HG03039 (cell line): ENCODE data around the gene CPXM1.
"Not testable (repeated sequence)": the region's sequence is repeated elsewhere in the genome, so short reads cannot be mapped to it uniquely, and the experiment has no call there.

Source experiments
- ATAC-seq: cut with Tn5 transposase; IDR thresholded peaks from one replicate; pipeline ENCODE4 v1.9.1; 2021; ENCODE audit warnings: mild to moderate bottlenecking, moderate library complexity; ENCODE audit not compliant: unreplicated experiment

CPXM1 gene

DNA sequence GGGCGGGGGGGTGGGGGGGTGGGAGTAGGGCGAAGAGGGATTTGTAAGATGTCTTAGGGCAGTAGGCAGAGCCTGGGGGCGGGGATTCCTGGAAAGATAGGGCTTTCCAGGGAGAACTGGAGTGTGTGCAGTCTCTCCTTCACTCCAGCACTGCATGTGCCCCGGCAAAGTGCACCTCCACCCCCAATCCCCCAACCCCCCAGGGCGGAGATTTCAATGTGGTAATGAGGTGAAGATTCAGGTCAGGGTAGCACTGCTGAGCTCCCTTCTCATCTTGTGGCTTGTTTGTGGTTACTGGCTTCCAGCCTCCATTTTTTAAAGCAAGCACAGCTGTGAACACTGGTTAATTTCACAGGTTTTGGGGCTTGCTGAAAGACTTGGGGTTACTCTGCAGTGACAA, 21.6 kb upstream of the CPXM1 start:
- ATAC-seq: no peak

DNA sequence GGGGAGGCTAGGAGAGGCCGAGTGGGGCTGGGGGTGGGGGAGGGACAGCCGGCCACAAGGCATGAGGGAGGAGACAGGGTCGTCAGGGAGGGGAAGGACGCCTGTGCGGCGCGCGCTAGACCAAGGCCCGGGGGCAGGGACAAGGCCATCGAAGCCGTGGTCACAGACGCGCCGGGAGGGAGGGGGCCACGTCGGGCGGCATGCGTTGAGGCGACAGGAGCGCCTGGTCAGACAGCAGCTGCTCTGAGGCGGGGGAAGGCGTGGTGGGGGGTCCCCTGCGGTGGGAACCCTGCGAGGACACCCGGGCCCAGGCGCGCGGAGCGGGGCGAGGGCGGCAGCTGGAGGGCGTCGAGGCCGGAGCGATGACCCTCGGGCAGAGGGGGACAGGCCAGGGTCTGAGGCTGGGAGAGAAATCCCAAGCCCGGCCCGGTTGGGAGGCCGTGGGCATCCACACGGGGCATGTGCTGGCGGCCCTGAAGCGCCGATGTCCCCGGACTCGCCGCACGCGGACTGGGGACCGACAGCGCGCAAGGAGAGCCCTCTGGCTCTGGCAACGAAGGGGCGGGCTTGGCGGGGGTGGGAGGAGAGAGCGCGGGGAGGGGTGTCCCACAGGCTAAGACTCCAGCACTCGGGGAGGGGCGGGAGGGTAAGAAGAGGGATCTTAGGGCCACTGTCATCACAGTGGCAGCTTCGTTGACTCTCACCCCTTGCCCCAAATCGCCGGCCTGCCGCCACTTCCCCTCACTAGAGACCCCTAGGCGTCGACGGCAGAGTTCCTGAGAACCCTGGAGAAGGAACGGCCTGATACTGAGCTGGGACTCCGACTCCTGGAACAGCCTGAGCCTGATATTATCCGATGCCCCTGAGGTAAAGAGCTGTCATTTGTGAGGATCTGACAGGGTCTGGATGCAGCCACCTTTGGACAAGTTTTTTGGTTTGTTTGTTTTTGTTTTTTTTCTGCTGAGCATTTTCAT, 20.8 kb upstream of the CPXM1 start:
- no peak for ATAC-seq

DNA sequence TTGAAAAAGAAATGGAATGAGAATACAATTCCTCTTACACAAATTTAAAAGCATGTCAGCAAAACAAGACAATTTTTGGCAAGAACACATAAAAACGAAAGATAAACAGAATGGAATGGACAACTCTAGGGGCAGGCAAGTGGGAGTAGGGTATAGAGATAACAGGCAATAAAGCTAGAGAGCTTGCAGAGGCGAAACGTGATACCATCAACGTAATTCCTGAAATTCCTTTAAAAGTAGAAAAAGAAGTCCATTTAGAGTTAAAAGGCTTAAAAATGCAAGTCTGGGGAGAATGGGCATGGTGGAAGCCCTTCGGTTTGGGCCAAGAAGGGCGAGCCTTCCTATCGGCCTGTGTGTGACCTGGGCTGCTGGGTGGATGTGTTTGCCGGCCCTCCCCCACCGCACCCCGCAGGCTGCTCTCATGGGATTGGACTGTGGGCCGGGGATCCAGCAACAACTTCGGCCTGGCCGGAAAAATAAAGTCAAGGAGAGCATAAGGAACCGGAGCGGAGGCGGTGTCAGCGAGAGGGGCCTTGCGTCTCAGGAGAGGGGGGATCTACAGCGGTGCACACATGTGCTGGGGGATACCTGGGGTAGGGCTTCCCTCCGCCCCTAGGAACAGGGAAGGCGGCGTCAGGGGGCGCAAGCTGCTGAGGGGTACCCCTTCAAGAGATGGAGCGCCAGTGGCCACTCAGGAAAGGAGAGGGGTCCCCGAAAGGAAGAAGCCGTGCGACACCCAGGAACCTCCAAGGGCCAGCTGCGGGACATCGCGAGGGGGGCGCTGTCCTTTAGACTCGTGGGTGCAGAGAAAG, 19.9 kb upstream of the CPXM1 start:
- ATAC-seq: no peak

DNA sequence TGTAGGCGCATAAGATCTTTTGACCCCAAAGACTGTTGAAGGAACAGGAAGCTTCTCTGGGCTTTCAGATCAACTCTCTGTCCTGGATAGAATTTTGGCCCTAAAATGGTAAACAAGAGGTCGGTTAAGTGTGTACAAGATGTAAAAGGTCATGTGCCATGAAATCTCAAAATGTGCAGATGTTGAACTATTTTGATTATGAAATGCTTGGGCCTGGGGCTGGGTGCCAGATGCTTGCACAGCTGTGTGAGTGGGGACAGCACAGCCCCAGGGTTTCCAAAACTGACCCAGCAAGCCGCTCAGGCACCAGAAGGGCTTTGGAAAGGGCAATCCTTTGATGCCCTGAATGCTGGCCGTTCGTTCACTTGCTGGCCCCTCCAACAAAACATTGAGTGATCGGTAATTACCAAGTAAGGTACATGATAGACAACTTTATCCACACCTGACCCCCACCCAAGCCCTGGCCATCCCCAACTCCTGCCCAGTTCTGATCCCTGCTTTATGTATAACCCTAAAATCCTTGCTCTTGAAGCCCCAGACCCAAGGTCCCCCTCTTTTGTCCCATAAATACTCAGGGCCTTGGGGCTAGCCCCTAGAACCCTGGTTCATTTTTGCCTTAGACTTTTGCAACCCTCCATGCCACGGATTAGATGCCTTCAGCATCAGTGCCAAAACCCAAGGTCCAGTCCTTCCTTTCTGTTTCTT, 17.6 kb upstream of the CPXM1 start:
- no peak for ATAC-seq

DNA sequence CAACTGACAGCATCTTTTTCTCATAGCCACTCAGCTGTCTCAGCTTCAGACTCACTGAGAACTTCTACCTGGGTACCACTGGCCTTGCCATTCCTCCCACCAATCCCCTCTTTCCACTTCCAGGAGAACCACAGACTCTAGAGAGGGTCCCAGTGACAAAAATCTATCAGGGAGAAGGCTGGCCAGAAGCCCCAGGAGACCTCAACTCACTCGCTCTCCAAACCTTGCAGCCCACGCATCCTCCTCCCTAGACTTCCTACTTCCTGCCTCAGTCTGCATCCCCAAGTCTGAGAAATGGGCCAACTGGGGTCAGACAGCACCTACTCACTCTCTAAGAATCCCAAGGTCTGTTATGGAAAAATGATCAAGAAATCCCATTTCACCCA, 16.9 kb upstream of the CPXM1 start:
- ATAC-seq: no peak

DNA sequence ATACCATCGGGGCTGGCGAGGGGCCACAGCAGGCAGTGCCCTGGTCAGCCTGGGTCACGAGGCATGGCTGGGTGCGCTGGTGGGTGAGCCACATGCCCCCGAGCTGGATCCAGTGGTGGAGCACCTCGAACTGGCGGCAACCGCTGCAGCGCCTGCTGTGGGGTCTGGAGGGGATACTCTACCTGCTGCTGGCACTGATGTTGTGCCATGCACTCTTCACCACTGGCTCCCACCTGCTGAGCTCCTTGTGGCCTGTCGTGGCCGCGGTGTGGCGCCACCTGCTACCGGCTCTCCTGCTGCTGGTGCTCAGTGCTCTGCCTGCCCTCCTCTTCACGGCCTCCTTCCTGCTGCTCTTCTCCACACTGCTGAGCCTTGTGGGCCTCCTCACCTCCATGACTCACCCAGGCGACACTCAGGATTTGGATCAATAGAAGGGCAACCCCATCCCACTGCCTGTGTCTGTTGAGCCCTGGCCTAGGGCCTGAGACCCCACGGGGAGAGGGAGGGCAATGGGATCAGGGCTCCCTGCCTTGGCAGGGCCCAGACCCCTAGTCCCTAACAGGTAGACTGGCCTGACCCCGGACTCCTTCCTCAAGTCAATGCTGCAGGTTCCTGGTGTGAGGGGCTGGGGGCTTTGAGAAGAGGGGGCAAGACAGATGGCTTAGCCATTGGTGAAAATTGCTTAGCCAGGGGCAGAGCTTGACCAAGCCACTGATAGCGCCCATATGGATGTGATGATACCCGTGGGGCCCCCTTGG, 16.3 kb upstream of the CPXM1 start:
- no peak for ATAC-seq

DNA sequence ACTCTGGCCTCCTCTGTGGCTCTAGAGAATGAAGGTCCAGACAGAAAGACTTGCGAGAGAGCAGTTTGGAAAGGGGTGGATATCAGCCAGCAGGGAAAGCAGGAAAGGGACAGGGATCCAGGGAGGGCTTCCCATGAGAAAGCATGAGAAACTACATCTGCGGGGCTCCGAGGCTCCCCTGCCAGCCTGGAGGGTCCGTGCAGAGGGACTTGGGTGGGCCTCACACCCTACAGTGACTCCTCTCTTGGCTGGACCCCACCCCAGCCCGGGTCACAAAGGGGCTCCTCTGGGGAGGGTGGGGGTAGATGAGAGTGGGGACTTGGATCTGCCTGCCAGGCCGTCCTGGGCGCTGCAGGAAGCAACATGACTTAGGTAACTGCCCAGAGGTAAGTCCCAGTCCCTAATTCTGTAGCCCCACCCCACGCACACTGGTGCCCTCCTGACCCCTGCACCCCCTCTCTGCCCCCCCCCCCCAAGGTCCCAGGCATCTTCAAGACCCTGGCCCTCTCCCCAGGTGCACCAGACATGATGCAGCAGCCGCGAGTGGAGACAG, 15.7 kb upstream of the CPXM1 start, which contains the start of gene TMEM239:
TMEM239 (plus strand) TSS at position 335 of the 553 bp plus-strand sequence; CDS start at position 526, 191 bp downstream.
- ATAC-seq: no peak

DNA sequence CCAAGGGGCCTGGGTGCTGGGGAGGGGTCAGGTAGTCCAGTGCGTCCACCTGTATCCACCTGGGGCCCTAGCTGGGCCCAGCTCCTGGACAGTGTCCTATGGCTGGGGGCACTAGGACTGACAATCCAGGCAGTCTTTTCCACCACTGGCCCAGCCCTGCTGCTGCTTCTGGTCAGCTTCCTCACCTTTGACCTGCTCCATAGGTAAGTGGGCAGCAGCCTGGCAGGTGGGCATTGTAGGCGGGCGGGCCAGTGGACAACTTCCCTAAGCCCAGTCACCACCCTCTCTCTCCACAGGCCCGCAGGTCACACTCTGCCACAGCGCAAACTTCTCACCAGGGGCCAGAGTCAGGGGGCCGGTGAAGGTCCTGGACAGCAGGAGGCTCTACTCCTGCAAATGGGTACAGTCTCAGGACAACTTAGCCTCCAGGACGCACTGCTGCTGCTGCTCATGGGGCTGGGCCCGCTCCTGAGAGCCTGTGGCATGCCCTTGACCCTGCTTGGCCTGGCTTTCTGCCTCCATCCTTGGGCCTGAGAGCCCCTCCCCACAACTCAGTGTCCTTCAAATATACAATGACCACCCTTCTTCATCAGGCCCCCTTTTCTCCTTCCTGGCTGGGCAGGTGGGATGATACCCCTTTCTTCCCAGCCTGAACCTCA, 14.9 kb upstream of the CPXM1 start:
- no peak for ATAC-seq

DNA sequence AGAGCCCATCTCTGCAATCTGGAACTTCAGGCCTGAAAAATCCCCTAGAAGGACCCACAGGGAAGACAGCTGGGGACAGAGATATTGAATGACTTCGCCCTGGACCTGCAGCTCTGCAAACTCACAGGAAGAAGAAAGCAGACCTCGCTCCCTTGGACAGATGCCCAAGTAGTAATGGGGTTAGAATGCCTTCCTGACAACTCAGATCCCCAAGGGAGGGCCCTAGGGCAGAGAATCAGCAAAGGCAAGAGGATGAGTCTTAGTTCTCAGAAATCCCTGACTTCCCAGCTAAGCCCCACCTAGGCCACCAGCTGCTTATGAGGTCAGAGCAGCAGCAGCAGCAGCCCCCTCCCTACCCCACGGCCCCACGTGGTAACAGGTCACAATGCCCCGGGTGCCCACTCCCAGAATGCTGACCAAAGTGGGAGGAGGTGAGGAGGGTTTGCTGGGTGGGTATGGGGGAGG, 14.2 kb upstream of the CPXM1 start, which contains the start of gene C20orf141:
C20orf141 (plus strand) TSS at position 401 of the 465 bp plus-strand sequence. CDS start 198 bp downstream, outside the sequence.
- ATAC-seq: no peak

DNA sequence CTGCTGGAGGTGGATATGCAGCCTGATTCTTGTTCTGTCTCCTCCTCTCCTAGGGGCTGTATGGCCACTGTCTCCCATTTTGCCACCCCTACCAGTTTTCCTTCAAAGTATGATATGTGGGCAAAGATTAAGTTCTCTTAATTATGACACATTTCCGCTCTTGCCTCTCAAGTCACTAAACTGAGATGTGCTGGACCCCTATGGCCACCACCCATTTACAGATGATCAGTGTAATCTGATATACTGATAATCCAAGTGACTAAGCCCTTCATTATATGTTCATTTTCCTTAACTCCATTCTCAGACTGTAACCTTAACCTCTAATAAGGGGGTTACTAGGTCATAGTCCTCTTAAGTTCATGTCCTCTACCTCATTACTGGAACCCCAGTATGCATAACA, 13.6 kb upstream of the CPXM1 start:
- ATAC-seq: no peak

DNA sequence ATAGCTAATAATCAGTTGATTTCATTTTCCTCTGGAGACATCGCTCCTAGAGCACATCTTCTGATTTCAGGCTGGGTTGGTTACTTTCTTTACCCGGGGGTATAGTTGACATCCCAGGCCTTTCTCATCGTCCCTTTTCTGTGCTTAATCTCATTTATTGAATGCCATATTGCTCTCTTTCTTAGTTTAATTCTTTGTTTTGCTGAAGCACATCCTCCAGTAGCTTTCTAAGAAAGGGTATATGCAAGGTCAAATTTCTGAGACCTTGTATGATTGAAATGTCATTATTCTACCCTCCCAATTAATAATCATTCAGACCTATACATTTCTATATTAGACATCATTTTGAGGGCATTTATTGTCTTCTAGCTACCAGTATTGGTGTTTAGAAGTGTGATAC, 11.8 kb upstream of the CPXM1 start:
- ATAC-seq: no peak

DNA sequence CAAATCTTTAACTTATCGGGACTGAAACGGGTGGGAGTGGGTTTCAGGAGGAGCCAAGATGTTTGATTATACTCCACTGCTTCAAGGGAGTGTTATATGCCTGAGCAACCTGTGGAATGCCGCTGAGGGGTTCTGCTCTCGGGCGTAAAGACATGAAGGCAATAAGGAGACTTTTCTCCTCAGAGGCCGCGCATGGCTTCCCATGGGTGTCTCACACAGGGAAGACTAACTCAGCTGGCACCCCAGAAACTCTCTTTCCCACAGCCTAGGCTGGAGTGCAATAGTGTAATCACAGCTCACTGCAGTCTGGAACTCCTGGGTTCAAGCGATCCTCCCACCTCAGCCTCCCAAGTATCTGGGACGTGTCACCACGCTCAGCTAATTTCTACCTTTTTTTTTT, 9.3 kb upstream of the CPXM1 start:
- ATAC-seq: no peak

DNA sequence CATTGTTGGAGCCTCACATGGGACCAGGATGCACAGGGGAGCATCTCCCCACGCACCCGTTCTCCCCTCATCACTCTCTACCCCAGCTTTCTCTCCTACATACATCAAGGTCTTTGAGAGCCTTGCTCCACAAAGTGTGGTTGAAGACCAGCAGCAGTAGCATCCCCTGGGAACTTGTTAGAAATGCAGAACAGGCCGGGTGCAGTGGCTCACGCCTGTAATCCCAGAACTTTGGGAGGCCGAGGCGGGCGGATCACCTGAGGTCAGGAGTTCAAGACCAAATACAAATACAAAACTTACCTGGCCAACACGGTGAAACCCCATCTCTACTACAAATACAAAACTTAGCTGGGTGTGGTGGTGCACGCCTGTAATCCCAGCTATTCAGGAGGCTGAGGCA, 7.5 kb upstream of the CPXM1 start:
- ATAC-seq: not testable (repeated sequence)

DNA sequence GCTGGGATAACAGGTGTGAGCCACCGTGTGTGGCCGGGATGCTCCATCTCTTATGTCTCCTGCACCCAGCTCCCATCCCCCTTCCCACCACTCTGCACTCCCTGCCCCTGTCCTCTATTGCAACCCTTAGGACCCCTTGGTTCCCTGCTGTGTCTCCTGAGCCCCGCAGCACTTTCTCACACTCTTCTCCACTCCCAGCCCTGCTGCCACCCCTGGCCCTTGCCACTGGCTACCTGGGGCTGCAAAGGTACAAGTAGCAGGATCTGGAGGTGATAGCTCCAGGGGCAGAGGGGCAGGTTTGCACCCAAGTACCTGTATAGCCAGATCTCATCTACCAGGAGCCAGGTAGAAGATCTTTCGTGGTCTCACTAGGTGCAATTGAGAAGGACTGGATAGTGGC, 6.6 kb upstream of the CPXM1 start:
- no peak for ATAC-seq

DNA sequence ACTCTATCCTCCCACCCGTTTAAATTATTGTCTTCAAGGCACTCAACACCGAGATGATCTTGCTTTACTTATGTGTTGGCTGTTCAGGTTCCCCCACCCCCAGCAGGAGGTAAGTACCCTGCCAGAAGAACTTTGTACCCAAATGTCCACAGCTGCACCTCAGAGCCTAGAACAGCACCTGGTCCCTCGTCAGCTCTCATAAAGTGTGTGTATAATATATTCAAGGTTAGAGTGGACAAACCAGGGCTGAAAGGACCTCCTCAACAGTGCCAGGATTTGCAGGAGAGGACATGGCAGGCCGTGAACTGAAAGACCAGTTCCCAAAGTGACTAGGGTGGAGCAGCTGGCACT, 5.9 kb upstream of the CPXM1 start:
- no peak for ATAC-seq

DNA sequence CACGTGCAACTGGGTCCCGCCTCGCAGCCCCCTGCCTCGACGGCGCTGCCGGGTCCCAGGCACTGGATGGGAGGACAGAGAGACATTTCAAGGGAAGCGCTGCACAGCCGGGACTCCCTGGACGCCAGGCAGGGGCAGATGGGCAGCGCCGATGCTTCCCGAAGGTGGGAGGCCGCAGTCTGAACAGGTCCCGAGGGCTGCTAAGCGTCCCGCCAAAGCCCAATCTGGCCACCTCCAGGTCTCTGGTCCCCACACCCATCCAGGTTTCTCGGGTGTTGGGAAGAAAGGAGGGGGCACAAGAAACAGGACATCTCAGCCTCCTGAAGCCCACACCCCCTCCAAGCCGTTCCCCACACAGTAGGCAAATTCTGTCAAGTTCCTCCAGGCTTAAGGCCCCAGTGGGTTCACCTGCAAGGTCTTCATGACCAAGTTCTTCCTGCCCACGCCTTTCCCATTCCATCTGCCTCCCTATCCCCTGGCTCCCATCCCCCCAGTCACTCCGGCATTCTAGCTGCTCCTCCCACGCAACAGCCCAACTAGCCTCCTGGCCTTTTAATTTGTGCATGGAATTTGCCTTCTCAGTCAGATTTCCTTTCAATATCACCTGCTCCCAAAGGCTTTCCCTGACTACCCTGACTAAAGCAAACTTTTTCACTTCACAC, 5.4 kb upstream of the CPXM1 start:
- ATAC-seq: no peak

DNA sequence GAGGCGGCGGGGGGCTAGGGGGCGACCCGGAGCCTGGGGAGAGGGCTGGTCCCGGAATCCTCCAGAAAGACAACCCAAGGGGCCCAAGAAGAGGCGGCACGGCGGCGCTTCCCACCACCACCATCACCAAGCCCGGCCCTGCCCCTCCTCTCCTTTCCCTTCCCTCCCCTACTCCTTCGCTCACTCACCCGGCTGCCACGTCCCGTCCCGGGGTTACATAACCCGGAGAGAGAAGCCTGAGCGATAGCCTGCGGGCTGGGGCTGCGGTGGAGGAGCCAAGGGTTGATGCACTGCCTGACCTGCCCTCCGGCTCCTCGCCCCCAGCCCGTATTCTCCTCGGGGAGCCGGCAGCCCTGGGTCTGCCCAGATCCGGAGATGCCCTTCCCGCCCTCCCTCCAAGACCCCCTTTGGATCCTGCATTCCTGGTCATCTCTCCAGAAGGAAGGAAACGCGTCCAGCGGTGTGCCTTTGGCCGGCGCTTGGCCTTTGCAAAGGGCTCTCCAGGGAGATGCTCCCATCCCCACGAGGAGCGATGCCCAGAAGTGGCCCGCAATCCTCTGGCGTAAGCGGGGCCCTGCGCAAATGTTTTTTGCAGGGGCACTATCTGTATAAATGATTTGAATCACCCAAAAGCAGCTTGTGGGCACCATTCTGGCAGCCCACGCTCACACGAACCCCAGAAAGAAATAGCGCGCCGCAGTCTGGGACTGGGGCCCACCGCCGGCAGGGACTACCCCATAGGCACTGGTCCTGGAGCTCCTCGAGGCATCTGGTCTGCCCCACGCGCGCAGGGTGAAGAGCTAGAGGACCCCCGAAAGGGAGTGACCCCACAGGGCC, 4.6 kb upstream of the CPXM1 start:
- ATAC-seq: no peak
